SK-N-SH treated with all-trans-retinoic acid at 6 μM for 48 hours (cell line): Measurements from ENCODE around the gene IBSP.

ENCODE experiments used
- BACH2 ChIP-seq: fragments of 250-450 bp; sonication (Bioruptor Pico); IDR thresholded peaks from 2 replicates; pipeline ENCODE4 v1.9.0; 2021; ENCODE audit warnings: mild to moderate bottlenecking, borderline replicate concordance
- SNAI2 ChIP-seq: fragments of 250-450 bp; sonication (Bioruptor Pico); IDR thresholded peaks from 2 replicates; pipeline ENCODE4 v1.5.0; 2020; ENCODE audit warnings: mild to moderate bottlenecking, moderate library complexity
- TF ChIP-seq, protein P1 (sequence below): fragments of 250-450 bp; sonication (Bioruptor Pico); IDR thresholded peaks from 2 replicates; pipeline ENCODE4 v1.5.0; 2020; ENCODE audit warnings: mild to moderate bottlenecking, moderate library complexity
- TF ChIP-seq, protein P2 (sequence below): fragments of 250-450 bp; sonication (Bioruptor Pico); IDR thresholded peaks from 2 replicates; pipeline ENCODE4 v1.5.1; 2020; ENCODE audit warnings: low read depth, mild to moderate bottlenecking, moderate library complexity

DNA sequence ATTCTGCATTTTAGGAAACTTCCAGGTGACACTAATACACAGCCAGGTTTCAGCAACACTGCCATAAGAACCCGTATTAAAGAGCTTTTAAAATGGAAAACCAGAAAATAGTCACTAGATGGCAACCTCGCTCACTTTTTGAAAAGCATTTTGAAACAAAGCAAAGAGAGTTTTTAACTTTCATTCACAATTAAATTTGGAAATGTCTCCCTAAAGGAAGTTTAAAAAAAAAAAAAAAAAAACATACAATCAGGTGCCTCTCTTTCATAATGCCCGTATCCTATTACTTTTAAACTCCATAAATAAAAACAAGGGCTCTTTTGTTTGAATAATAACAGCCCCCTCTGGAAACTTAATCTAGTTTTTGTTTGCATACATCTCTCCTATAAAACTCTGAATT, 53.8 kb downstream of the IBSP start:
- TF ChIP-seq, protein P1, sequence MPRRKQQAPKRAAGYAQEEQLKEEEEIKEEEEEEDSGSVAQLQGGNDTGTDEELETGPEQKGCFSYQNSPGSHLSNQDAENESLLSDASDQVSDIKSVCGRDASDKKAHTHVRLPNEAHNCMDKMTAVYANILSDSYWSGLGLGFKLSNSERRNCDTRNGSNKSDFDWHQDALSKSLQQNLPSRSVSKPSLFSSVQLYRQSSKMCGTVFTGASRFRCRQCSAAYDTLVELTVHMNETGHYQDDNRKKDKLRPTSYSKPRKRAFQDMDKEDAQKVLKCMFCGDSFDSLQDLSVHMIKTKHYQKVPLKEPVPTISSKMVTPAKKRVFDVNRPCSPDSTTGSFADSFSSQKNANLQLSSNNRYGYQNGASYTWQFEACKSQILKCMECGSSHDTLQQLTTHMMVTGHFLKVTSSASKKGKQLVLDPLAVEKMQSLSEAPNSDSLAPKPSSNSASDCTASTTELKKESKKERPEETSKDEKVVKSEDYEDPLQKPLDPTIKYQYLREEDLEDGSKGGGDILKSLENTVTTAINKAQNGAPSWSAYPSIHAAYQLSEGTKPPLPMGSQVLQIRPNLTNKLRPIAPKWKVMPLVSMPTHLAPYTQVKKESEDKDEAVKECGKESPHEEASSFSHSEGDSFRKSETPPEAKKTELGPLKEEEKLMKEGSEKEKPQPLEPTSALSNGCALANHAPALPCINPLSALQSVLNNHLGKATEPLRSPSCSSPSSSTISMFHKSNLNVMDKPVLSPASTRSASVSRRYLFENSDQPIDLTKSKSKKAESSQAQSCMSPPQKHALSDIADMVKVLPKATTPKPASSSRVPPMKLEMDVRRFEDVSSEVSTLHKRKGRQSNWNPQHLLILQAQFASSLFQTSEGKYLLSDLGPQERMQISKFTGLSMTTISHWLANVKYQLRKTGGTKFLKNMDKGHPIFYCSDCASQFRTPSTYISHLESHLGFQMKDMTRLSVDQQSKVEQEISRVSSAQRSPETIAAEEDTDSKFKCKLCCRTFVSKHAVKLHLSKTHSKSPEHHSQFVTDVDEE (CRISPR knock-in tag): no peak
- TF ChIP-seq, protein P2, sequence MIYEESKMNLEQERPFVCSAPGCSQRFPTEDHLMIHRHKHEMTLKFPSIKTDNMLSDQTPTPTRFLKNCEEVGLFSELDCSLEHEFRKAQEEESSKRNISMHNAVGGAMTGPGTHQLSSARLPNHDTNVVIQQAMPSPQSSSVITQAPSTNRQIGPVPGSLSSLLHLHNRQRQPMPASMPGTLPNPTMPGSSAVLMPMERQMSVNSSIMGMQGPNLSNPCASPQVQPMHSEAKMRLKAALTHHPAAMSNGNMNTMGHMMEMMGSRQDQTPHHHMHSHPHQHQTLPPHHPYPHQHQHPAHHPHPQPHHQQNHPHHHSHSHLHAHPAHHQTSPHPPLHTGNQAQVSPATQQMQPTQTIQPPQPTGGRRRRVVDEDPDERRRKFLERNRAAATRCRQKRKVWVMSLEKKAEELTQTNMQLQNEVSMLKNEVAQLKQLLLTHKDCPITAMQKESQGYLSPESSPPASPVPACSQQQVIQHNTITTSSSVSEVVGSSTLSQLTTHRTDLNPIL (CRISPR knock-in tag): no peak
- no peak for TF ChIP-seq SNAI2 (CRISPR knock-in tag)
- no peak for TF ChIP-seq BACH2 (CRISPR knock-in tag)
